Measurements from ENCODE around the gene LAMTOR3.

DNA sequence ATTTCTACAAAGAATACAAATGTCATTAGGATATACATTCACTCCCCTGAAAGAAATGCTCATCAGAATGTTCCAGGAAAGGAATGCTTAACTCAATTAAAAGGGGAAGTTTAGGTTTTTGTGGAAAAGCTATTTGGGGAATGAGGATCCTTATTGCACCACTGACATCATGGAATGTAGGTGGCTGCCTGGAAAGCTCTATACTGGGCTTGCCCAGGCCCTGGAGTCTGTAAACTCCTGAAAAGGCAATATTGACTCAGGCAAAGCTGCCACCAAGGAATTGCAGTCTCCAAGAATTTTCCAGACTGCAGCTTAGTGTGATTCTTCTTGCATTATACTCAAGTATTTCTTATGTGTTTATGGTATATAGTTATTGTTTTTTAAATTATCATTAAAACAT, 61.9 kb downstream of the LAMTOR3 start:
- TF ChIP-seq CTCF (IDR thresholded peaks at IDR 0.05; ENCODE audit: insufficient read depth, low read length, poor library complexity, severe bottlenecking) (no peak), EZH2phosphoT487 (conservative IDR thresholded peaks at IDR 0.05; ENCODE audit: low read length) (no peak)

Data from SU-DHL-6 (cell line).